ENCODE results near the gene IL15.

DNA sequence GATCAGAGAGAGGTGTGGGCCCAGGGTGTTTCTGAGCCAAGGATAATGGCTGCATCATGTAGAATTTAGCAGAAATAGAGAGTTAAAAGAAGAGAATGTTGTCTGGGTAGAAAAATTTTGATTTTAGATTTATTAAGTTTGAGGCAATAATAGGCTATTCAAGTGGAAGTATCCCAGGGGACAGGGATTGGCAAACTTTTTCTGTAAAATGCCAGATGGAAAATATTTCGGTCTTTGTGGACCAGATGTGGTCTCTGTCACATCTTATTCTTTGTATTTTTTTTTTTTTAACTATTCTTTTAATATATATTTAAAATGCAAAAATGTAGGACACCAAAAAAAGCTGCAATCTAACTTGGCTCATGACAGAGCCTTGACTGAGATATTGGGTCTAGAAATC, 33.1 kb downstream of the IL15 start:
- TF ChIP-seq EZH2 (IDR thresholded peaks at IDR 0.05; ENCODE audit: insufficient read depth, poor library complexity, severe bottlenecking): no peak
- TF ChIP-seq EZH2phosphoT487 (IDR thresholded peaks at IDR 0.05; ENCODE audit: insufficient read depth, low read depth): no peak

All from GM23248 (cell line).